Neutrophil (primary cell): ENCODE measurements around the gene CNTN5.

Experiments
- H3K27ac ChIP-seq: fragments of 200-600 bp; sonication (generic); 2 replicates; pipeline ENCODE4 v1.5.1; 2016; ENCODE audit warnings: mild to moderate bottlenecking, moderate library complexity
- H3K27me3 ChIP-seq: fragments of 200-600 bp; sonication (generic); 2 replicates; pipeline ENCODE4 v1.6.0; 2016; ENCODE audit warnings: mild to moderate bottlenecking
- H3K36me3 ChIP-seq: fragments of 200-600 bp; sonication (generic); 2 replicates; pipeline ENCODE4 v1.5.1; 2017
- H3K4me1 ChIP-seq, 2 experiments: fragments of 200-600 bp in 1 of 2; sonication (generic) in 1 of 2; 1 replicate in 1 of 2; 2 replicates in 1 of 2; pipeline versions ENCODE4 v1.5.1 to v1.6.1; 2013 to 2016; ENCODE audit warnings: low read depth in 1 of 2, low read length in 1 of 2, mild to moderate bottlenecking in 1 of 2, moderate library complexity in 1 of 2; ENCODE audit not compliant: control insufficient read depth in 1 of 2, insufficient read depth in 1 of 2
- H3K4me3 ChIP-seq, 2 experiments: fragments of 200-600 bp in 1 of 2; sonication (generic) in 1 of 2; 1 replicate in 1 of 2; 2 replicates in 1 of 2; pipeline ENCODE4 v1.5.1; 2013 to 2016; ENCODE audit warnings: low read depth in 1 of 2, low read length in 1 of 2, mild to moderate bottlenecking in 1 of 2, moderate library complexity in 1 of 2
- H3K9me3 ChIP-seq: fragments of 200-600 bp; sonication (generic); 2 replicates; pipeline ENCODE4 v1.5.1; 2016
- TF ChIP-seq, protein P1 (sequence below): fragments of 200-600 bp; sonication (generic); IDR thresholded peaks from 2 replicates; pipeline ENCODE4 v1.5.1; 2016; ENCODE audit warnings: antibody characterized with exemption

Gene CNTN5

DNA sequence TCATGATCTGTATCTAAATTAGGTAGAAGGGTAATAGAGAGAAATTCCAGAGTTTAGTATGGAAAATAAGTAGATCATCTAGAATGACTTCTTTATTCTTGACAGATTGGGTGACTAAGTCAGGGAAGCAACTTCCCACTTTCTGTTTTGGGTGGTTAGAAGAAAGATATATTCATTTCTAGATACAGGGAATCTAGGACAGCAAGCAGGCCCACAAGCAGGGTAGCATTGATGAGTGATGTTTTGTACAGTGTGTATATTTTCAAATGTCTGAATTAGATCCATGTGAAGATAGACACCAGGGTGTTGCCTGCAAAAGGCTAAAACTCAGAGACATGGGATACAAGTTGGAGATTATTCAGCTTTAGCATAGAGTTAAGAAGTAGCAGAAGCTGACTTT is 674.4 kb downstream of the CNTN5 start:
- H3K27ac ChIP-seq, result no peak overlapping the region
- no peaks in the 10 kb centered on the region for H3K9me3 ChIP-seq
- no peaks in the 10 kb centered on the region for H3K27me3 ChIP-seq
- H3K4me1 ChIP-seq, result no peaks in the 10 kb centered on the region
- TF ChIP-seq, protein P1, sequence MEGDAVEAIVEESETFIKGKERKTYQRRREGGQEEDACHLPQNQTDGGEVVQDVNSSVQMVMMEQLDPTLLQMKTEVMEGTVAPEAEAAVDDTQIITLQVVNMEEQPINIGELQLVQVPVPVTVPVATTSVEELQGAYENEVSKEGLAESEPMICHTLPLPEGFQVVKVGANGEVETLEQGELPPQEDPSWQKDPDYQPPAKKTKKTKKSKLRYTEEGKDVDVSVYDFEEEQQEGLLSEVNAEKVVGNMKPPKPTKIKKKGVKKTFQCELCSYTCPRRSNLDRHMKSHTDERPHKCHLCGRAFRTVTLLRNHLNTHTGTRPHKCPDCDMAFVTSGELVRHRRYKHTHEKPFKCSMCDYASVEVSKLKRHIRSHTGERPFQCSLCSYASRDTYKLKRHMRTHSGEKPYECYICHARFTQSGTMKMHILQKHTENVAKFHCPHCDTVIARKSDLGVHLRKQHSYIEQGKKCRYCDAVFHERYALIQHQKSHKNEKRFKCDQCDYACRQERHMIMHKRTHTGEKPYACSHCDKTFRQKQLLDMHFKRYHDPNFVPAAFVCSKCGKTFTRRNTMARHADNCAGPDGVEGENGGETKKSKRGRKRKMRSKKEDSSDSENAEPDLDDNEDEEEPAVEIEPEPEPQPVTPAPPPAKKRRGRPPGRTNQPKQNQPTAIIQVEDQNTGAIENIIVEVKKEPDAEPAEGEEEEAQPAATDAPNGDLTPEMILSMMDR, result no peak
- H3K4me3 ChIP-seq, result no peak overlapping the region
- no peaks in the 10 kb centered on the region for H3K36me3 ChIP-seq

DNA sequence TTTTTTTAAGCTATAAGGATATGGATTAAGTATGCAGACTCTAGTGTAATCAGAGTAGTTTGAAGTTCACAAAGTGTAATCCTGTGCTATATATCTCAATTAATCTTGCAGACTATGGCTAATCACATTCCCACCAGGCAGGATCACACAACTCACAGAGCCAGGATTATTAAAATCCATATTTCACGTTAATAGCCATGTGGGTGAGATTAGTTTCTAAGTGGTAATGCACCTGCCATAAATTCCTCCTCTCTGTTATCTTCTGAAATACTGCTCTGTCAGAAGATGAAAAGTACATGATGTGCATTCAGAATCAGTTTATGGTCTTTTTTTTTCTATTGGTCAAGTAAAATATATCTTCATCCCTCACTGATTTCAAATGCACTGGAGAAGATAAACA is 686.1 kb downstream of the CNTN5 start:
- no peaks in the 10 kb centered on the region for H3K9me3 ChIP-seq
- no peak overlapping the region for H3K27ac ChIP-seq
- H3K4me1 ChIP-seq, result no peaks in the 10 kb centered on the region
- H3K27me3 ChIP-seq, result no peaks in the 10 kb centered on the region
- no peaks in the 10 kb centered on the region for H3K36me3 ChIP-seq
- H3K4me3 ChIP-seq, result no peak overlapping the region
- TF ChIP-seq, protein P1, result no peak

DNA sequence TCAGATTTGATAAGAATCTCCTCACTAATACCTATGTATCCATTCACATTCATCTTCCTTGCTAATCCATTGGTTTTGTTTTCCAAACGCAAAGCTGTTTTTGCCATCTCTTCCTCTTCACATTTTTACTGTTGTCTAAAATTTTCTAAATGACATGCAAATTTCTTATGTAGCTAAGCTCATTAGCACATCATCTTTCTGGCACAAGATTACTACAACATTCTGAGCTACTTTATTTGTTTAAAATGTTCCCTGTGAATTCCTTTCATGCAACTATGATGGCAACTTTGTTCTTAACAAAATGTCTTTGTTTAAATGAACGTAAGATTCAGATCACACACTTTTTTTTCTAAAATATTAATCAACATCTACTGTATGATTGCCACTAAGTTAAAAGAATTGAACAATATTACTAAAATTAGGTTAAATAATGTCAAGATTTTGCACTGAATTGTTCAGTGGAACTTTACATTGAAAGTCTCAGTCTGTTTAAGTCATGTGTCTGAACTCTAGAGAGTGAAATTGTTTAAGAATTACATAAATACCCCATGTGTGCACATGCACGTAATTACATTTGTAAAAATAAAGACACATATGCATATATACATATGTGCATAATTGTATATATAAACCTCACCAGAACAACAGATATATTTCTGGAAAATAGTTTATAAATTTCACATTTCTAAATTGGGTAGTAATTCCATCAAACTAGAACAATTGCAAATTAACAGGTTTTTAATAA is 688.4 kb downstream of the CNTN5 start:
- Histone ChIP-seq H3K4me3 (no peak overlapping the region), H3K36me3 (no peaks in the 10 kb centered on the region), H3K27ac (no peak overlapping the region), H3K9me3 (no peaks in the 10 kb centered on the region), H3K4me1 (no peaks in the 10 kb centered on the region), H3K27me3 (no peaks in the 10 kb centered on the region)
- TF ChIP-seq, protein P1, result no peak

DNA sequence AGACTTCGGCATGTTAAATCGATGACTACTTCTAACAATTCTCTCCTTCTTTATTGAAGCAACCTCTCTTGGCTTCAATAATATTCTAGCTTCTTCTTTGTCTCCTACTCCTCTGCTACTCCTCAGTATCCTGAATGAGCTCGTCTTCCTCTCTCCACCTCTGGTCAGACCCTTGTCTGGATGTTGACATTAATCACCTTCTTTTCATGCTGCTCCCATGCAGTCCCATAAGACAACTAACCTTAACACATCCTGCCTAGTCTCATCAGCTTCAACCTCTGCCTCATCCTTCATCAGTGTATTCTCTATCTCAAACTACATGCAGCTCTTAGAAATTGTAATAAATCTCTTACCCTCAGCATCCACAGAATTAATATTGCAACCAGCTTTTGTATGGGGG is 695.6 kb downstream of the CNTN5 start:
- Histone ChIP-seq H3K36me3 (no peaks in the 10 kb centered on the region), H3K27me3 (no peaks in the 10 kb centered on the region), H3K9me3 (no peaks in the 10 kb centered on the region), H3K4me3 (no peak overlapping the region), H3K4me1 (no peaks in the 10 kb centered on the region), H3K27ac (no peak overlapping the region)
- TF ChIP-seq, protein P1, result no peak

DNA sequence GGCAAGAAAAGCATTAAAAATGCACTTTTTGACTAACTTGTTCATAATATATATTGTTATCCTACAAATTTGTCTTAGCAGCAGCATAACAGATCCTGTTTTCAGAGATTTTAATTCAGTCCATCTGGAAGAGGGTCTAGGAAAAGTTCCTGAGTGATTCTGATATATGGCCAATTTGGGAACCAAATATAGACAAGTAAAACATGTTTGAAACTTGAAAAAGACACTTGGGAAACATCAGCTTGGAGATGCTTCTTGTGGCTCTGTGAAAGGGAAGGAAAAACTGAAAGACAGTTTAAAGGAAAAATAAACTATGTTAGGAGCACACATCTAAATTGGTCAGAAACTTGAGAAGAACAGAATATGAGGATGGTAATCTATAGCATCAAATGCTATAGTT is 697.5 kb downstream of the CNTN5 start:
- no peaks in the 10 kb centered on the region for H3K9me3 ChIP-seq
- no peaks in the 10 kb centered on the region for H3K4me1 ChIP-seq
- no peaks in the 10 kb centered on the region for H3K36me3 ChIP-seq
- no peak overlapping the region for H3K27ac ChIP-seq
- no peak overlapping the region for H3K4me3 ChIP-seq
- TF ChIP-seq, protein P1, result no peak
- H3K27me3 ChIP-seq, result no peaks in the 10 kb centered on the region
